ENCODE results near the gene DNAH17.

Gene DNAH17

DNA sequence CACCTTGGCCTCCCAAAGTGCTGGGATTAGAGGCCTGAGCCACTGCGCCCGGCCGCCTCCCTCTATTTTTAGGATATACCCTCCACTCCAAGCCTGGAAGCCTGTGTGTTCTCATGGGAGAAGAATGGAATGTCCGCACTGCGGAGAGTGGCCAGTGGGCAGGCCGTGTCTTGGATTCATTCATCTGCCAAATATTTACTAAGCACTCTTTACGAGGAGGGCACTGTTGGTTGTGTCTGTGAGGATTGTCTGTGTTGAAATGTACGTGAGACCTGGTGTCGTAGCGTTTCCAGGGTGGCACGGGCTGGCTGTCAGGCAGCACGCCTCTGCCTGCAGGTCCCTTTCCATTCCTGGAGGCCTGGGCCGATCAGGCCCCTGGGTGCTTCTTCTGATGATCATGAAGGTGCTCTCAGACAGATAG is 179.5 kb downstream of the DNAH17 start:
- TF ChIP-seq, protein P1, sequence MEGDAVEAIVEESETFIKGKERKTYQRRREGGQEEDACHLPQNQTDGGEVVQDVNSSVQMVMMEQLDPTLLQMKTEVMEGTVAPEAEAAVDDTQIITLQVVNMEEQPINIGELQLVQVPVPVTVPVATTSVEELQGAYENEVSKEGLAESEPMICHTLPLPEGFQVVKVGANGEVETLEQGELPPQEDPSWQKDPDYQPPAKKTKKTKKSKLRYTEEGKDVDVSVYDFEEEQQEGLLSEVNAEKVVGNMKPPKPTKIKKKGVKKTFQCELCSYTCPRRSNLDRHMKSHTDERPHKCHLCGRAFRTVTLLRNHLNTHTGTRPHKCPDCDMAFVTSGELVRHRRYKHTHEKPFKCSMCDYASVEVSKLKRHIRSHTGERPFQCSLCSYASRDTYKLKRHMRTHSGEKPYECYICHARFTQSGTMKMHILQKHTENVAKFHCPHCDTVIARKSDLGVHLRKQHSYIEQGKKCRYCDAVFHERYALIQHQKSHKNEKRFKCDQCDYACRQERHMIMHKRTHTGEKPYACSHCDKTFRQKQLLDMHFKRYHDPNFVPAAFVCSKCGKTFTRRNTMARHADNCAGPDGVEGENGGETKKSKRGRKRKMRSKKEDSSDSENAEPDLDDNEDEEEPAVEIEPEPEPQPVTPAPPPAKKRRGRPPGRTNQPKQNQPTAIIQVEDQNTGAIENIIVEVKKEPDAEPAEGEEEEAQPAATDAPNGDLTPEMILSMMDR (IDR thresholded peaks at IDR 0.05): no peak
- no peak for DNase-seq (ENCODE audit: low spot score)
- Histone ChIP-seq H3K4me3 (no peak overlapping the region), H3K27ac (peak overlapping the region; percentile 71 to 76)

DNA sequence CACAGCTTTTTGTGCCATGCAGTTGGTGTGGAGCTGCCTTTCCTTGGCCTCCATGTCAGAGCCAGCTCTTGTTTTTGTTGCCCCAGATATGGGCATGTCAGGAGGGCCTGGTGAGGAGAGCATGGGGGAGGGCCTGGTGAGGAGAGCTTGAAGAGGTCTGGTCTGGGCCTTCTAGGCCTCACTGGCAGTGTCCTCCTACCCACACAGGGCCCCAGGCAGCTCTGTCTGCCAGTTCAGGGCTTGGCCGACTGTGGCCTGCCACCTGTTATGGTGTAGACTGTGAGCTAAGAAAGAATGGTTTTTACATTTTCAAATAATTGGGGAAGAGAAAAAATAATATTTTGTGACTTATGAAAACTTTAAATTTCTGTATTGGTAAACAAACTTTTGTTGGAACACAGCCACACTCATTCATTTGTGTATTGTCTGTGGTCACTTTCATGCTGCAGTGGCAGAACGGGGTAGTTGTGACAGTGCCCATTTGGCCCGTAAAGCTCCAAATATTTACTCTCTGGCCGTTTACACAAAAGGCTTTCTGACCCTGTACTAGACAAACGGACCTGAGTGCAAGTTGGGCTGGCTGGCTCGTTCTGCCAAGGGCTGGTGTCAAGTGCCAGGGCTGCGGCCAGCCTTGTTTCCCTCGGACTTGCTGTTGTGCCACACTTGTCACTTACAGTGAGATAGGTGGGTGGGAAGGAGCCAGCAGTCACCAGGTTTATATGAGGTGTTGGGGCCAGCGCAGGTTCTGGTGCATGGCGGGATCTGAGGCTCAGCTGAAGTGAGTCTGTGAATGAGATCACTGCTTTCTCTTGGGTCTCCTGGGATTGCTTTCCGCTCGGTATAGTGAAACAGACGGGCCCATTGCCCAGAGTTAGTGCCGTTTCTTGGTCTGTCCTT is 180.5 kb downstream of the DNAH17 start:
- no peak for DNase-seq (ENCODE audit: low spot score)
- H3K27ac ChIP-seq: peak overlapping the region; percentile 71 to 76
- no peak overlapping the region for H3K4me3 ChIP-seq
- TF ChIP-seq, protein P1 (IDR thresholded peaks at IDR 0.05): no peak

DNA sequence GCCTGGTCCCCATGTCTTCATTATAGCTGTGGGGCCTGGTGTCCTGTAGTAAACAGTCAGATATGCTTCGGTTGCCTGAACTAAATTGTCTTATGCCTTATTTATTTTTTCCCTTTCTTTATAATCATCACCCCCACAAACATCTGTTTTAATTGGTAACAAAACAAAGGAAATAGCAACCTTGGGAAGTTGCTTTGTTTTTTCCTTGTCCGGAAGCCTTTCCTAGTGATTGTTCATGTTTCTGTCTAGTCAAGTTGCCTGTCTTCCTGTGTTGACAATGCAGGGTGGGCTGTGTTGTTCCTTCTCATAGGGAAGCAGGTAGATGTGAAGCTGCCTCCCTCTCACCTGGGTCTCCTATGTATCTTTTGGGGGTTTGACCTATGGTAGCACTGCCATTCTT is 182.0 kb downstream of the DNAH17 start:
- DNase-seq (ENCODE audit: low spot score): no peak
- no peak overlapping the region for H3K27ac ChIP-seq
- no peak overlapping the region for H3K4me3 ChIP-seq
- TF ChIP-seq, protein P1 (IDR thresholded peaks at IDR 0.05): no peak

DNA sequence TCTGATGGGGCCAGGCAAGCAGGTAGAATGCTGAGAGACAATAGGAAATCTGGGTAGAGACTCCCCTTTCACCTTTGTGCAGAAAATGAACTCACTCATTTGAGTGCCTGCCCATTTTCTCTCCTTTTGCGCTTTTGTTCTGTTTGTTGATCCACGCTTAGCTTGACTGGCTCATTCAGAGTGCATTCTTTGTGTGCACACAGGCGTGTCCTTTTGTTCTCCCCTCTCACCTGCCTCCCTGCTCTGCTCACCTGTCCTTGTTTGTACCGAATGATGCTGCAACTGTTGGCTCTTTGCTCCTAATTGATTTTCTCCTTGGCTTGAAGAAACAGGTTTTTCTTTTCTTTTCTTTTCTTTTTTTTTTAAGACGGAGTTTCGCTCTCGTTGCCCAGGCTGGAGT is 183.0 kb downstream of the DNAH17 start:
- DNase-seq (ENCODE audit: low spot score): no peak

DNA sequence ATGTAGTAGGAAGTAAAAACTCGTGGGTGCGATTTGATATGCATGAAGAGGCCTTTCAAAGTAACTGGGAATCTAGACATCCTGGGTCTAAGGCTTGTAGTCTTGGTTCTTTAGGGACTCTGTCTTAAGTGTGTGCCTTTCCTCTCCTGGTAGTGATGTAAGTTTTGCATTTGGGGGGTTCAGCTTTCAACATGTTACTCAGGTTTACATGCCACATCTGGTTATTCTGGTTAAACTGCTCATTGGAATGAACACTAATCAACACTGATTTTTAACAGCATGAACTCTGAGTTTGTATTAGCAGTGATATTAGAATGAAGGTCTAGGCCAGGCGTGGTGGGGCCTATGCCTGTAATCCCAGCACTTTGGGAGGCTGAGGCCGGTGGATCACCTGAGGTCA is 183.6 kb downstream of the DNAH17 start:
- no peak for DNase-seq (ENCODE audit: low spot score)
- H3K27ac ChIP-seq: no peak overlapping the region

More for the DNA sequence above, 183.0 kb downstream of the DNAH17 start:
- Histone ChIP-seq H3K4me3 (no peak overlapping the region), H3K27ac (no peak overlapping the region)
- TF ChIP-seq, protein P1 (IDR thresholded peaks at IDR 0.05): no peak

DNA sequence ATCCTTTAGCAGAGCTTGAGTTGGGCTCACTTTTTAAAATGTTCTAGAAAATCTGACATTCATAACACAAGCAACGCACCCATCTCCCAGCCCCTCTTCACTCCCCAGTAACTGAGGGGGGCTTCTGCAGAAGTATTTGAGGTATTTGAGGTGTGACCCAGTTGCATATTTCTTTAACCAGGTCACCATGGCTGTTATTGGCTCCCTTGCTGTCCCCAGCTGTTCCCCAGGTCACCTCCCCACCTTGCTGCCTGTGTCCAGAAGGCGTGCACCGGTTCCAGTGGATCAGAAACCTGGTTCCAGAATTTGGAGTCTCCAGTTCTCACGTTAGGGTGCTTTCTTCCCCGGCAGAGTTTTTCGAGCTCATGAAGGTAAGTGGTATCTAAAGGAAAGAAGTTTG is 184.9 kb downstream of the DNAH17 start:
- DNase-seq (ENCODE audit: low spot score): no peak
- TF ChIP-seq, protein P1 (IDR thresholded peaks at IDR 0.05): no peak
- Histone ChIP-seq H3K4me3 (no peak overlapping the region), H3K27ac (no peak overlapping the region)

More for the DNA sequence above, 183.6 kb downstream of the DNAH17 start:
- H3K4me3 ChIP-seq: no peak overlapping the region
- TF ChIP-seq, protein P1 (IDR thresholded peaks at IDR 0.05): no peak

DNA sequence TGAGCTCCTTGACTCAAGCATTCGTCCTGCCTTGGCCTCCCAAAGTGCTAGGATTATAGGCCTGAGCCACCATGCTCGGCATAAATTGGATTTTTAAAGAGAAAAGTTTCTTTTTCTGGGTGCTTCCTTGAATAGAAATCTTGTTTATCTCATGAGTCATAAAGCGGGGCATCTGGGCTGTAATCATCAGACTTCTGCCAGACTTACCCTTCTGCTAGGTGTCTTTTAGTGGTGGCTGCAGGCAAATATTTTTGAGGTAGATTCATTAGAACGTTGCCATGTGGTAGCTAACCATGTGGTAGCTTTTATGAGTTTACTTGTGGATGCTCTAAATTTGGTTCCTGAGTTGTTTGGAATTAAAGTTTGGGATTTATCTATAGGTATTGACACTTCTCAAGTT is 185.4 kb downstream of the DNAH17 start:
- TF ChIP-seq, protein P1 (IDR thresholded peaks at IDR 0.05): no peak
- H3K4me3 ChIP-seq: no peak overlapping the region
- DNase-seq (ENCODE audit: low spot score): no peak
- H3K27ac ChIP-seq: no peak overlapping the region
